IPS-18c (cell line): ENCODE results near the gene LSM12.
"Not testable (repeated sequence)": the region's sequence is repeated elsewhere in the genome, so short reads cannot be mapped to it uniquely, and the experiment has no call there.

Experiments used
- H3K4me3 ChIP-seq: 2 replicates; pipeline ENCODE4 v1.7.0; 2013; ENCODE audit warnings: low read depth, mild to moderate bottlenecking, low read length, moderate library complexity; ENCODE audit not compliant: insufficient read depth
- H3K9me3 ChIP-seq: one replicate; pipeline ENCODE4 v1.6.1; 2013; ENCODE audit warnings: mild to moderate bottlenecking, low read length, moderate library complexity; ENCODE audit not compliant: control insufficient read depth, insufficient read depth

The LSM12 gene

GRCh38 chr17:44063704-44064639, 2.5 kb downstream of the LSM12 start:
- Histone ChIP-seq H3K4me3 (no peak overlapping the region), H3K9me3 (no peaks in the 10 kb centered on the region)

GRCh38 chr17:44062871-44063270, 3.6 kb downstream of the LSM12 start:
- Histone ChIP-seq H3K9me3 (no peaks in the 10 kb centered on the region), H3K4me3 (no peak overlapping the region)

GRCh38 chr17:44061446-44061845, 5.0 kb downstream of the LSM12 start:
- Histone ChIP-seq H3K4me3 (no peak overlapping the region), H3K9me3 (no peaks in the 10 kb centered on the region)

GRCh38 chr17:44059101-44059892, 7.2 kb downstream of the LSM12 start:
- Histone ChIP-seq H3K4me3 (no peak overlapping the region), H3K9me3 (no peaks in the 10 kb centered on the region)

- H3K4me3 ChIP-seq: no peak overlapping the region
- H3K9me3 ChIP-seq: no peaks in the 10 kb centered on the region
These were observed 13.2 kb downstream of the LSM12 start for GRCh38 chr17:44053125-44053872.

GRCh38 chr17:44049294-44050060, 17.0 kb downstream of the LSM12 start:
- Histone ChIP-seq H3K9me3 (no peaks in the 10 kb centered on the region), H3K4me3 (no peak overlapping the region)

GRCh38 chr17:44046893-44047292, 19.6 kb downstream of the LSM12 start:
- not testable (repeated sequence) for H3K4me3 ChIP-seq, H3K9me3 ChIP-seq

- Histone ChIP-seq H3K9me3 (peaks cover 2% of the 10 kb centered on the region), H3K4me3 (no peak overlapping the region)
These were observed 21.0 kb downstream of the LSM12 start for GRCh38 chr17:44045486-44045885.

GRCh38 chr17:44044071-44044470, 22.4 kb downstream of the LSM12 start:
- Histone ChIP-seq H3K9me3 (peaks cover 2% of the 10 kb centered on the region), H3K4me3 (no peak overlapping the region)

GRCh38 chr17:44043272-44043696, 23.2 kb downstream of the LSM12 start:
- no peak overlapping the region for H3K4me3 ChIP-seq
- peaks cover 2% of the 10 kb centered on the region for H3K9me3 ChIP-seq

- Histone ChIP-seq H3K4me3 (no peak overlapping the region), H3K9me3 (peaks cover 2% of the 10 kb centered on the region)
These were observed 26.4 kb downstream of the LSM12 start for GRCh38 chr17:44039829-44040635.

- H3K4me3 ChIP-seq: no peak overlapping the region
- H3K9me3 ChIP-seq: peaks cover 2% of the 10 kb centered on the region
These were observed 27.9 kb downstream of the LSM12 start for GRCh38 chr17:44038604-44039011.

GRCh38 chr17:44037471-44037870, 29.0 kb downstream of the LSM12 start:
- no peaks in the 10 kb centered on the region for H3K9me3 ChIP-seq
- no peak overlapping the region for H3K4me3 ChIP-seq

GRCh38 chr17:44034688-44035087, 31.8 kb downstream of the LSM12 start:
- H3K4me3 ChIP-seq, H3K9me3 ChIP-seq: not testable (repeated sequence)

- Histone ChIP-seq H3K4me3 (no peak overlapping the region), H3K9me3 (no peaks in the 10 kb centered on the region)
These were observed 32.5 kb downstream of the LSM12 start for GRCh38 chr17:44033861-44034408.

GRCh38 chr17:44030482-44030881, 36.0 kb downstream of the LSM12 start:
- no peak overlapping the region for H3K4me3 ChIP-seq
- H3K9me3 ChIP-seq: no peaks in the 10 kb centered on the region
